A549 treated with ZK216348 at 1 μM for 4 hours (cell line): ENCODE results near the gene GPR18. TPM values are rescaled to one million over a fixed set of nuclear protein-coding genes. Genes with fewer than 3 reads are reported as not detected.

Experiments
- total RNA-seq: library from RNA; stranded (reverse); fragments of 200-300 nt; extraction: Qiagen RNA extraction; gene quantifications from 5 replicates; pipeline ENCODE4 v1.2.3, GENCODE V29; 2022; ENCODE audit warnings: low read depth

Gene GPR18, protein sequence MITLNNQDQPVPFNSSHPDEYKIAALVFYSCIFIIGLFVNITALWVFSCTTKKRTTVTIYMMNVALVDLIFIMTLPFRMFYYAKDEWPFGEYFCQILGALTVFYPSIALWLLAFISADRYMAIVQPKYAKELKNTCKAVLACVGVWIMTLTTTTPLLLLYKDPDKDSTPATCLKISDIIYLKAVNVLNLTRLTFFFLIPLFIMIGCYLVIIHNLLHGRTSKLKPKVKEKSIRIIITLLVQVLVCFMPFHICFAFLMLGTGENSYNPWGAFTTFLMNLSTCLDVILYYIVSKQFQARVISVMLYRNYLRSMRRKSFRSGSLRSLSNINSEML
- total RNA-seq: not detected in 5 replicates

DNA sequence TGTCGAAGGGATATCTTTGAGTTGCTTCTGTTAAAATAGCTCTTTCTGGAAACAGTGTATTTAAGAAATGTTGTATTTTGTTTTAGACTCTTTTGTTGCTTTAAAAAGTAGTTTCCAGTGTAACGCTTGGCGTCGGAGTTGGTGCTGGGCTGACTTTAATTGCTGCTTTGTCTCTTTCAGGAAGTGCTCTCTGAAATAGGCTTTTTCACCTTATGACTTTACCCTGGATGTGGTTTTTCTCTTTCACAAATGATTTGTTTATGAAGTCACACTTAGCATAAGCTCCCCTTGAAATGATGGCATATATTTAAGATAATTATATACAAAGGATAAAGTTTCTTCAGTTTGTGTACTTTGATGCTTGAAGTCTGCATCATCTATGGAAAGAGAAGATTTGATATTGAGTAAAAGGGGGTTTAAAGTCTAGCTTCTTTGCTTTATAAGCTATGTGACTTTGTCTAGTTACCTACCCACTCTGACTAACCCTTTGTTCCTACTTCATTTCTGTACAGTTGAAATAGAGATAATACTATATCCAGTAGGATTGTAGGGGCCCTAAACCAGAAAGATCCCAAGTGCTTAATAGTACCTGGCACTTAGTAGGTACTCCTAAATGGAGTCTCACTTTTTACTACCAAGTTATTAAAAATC is at the start of gene GPR18:
TSS of gene GPR18 (minus strand) at position 170 of the 651 bp plus-strand sequence. CDS start 2,507 bp downstream, outside the sequence.

GRCh38 chr13:99307247-99307646 is 49.1 kb upstream of the GPR18 start, which contains the start of gene GPR183:
Gene GPR183, minus strand, starts transcription at chr13:99307399. Its CDS starts 11,254 bp downstream, at chr13:99296145.

Other genes starting within 250 kb of the GPR18 start
- 52.9 to 66.1 TPM (median 63.5 TPM) in 5 replicates for gene UBAC2, start 57.5 kb downstream of the GPR18 start, total RNA-seq
- not detected in 5 replicates for gene GPR183, start 49.0 kb upstream of the GPR18 start, total RNA-seq
- 38.2 to 63.3 TPM (median 58.8 TPM) in 5 replicates for gene TM9SF2, start 243.1 kb upstream of the GPR18 start, total RNA-seq